OCI-LY3 (cell line): ENCODE measurements around the gene PCBP3.
"Not testable (repeated sequence)": the region's sequence is repeated elsewhere in the genome, so short reads cannot be mapped to it uniquely, and the experiment has no call there.

Experiments used
- H2AFZ ChIP-seq: fragments of 200-600, 300-600 bp; shearing (Covaris generic); 2 replicates; pipeline ENCODE4 v1.6.0; 2014; ENCODE audit warnings: antibody characterized with exemption, low read depth, low read length
- H3K27ac ChIP-seq: fragments of 200-600, 300-600 bp; sonication (generic); 2 replicates; pipeline ENCODE4 v1.5.1; 2014; ENCODE audit warnings: mild to moderate bottlenecking, low read length, moderate library complexity, mixed read lengths
- H3K27me3 ChIP-seq: fragments of 200-600, 300-600 bp; sonication (generic); 2 replicates; pipeline ENCODE4 v1.6.1; 2014; ENCODE audit warnings: low read depth, low read length, mixed read lengths
- H3K36me3 ChIP-seq: fragments of 200-600, 300-600 bp; sonication (generic); replicated peaks from 2 replicates; pipeline ENCODE3; 2014; ENCODE audit warnings: low read depth, low read length, mixed read lengths
- H3K4me1 ChIP-seq: fragments of 300-600, 200-600 bp; sonication (generic); 2 replicates; pipeline ENCODE4 v1.6.1; 2014; ENCODE audit warnings: low read length, mixed read lengths
- H3K4me2 ChIP-seq: fragments of 200-600, 300-600 bp; sonication (generic); 2 replicates; pipeline ENCODE4 v1.6.1; 2014; ENCODE audit warnings: low read length, mixed read lengths
- H3K4me3 ChIP-seq: fragments of 300-600, 200-600 bp; sonication (generic); 2 replicates; pipeline ENCODE4 v1.5.1; 2014; ENCODE audit warnings: antibody characterized with exemption, mild to moderate bottlenecking, low read length, moderate library complexity
- H3K79me2 ChIP-seq: fragments of 300-600, 200-600 bp; shearing (Covaris generic); 2 replicates; pipeline ENCODE4 v1.6.1; 2014; ENCODE audit warnings: mild to moderate bottlenecking, low read length, mixed read lengths
- H3K9ac ChIP-seq: fragments of 300-600, 200-600 bp; shearing (Covaris generic); 2 replicates; pipeline ENCODE4 v1.6.0; 2014; ENCODE audit warnings: mild to moderate bottlenecking, low read length, moderate library complexity
- H3K9me3 ChIP-seq: fragments of 200-600, 300-600 bp; shearing (Covaris generic); 2 replicates; pipeline ENCODE4 v1.6.1; 2014; ENCODE audit warnings: low read length, mixed read lengths; ENCODE audit not compliant: insufficient read depth
- H4K20me1 ChIP-seq: fragments of 200-600, 300-600 bp; sonication (generic); 2 replicates; pipeline ENCODE4 v1.6.1; 2016; ENCODE audit warnings: low read length, mixed read lengths; ENCODE audit not compliant: insufficient read depth
- CTCF ChIP-seq: fragments of 200-600, 300-600 bp; sonication (generic); IDR thresholded peaks from 2 replicates; pipeline ENCODE4 v1.5.1; 2014; ENCODE audit warnings: antibody characterized with exemption, low read length, low read depth
- EZH2phosphoT487 ChIP-seq: fragments of 200-600 bp; shearing (Covaris generic); IDR thresholded peaks from 2 replicates; pipeline ENCODE4 v1.6.1; 2018; ENCODE audit warnings: antibody characterized with exemption, mixed run types, low read depth

The PCBP3 gene

GRCh38 chr21:45600248-45600647 is 43.3 kb upstream of the PCBP3 start:
- no peak overlapping the region for H3K9ac ChIP-seq
- H3K27ac ChIP-seq: no peak overlapping the region
- no peaks in the 10 kb centered on the region for H3K79me2 ChIP-seq
- H3K4me3 ChIP-seq: no peak overlapping the region
- H3K4me2 ChIP-seq: no peak overlapping the region
- no peaks in the 10 kb centered on the region for H3K4me1 ChIP-seq
- no peaks in the 10 kb centered on the region for H3K36me3 ChIP-seq
- no peak overlapping the region for H2AFZ ChIP-seq
- TF ChIP-seq EZH2phosphoT487 (no peak), CTCF (no peak)
- no peaks in the 10 kb centered on the region for H3K27me3 ChIP-seq
- no peaks in the 10 kb centered on the region for H4K20me1 ChIP-seq
- H3K9me3 ChIP-seq: no peaks in the 10 kb centered on the region

- Histone ChIP-seq H3K79me2 (no peaks in the 10 kb centered on the region), H3K4me1 (no peaks in the 10 kb centered on the region), H2AFZ (no peak overlapping the region), H3K27ac (no peak overlapping the region), H4K20me1 (no peaks in the 10 kb centered on the region), H3K4me3 (no peak overlapping the region), H3K9me3 (no peaks in the 10 kb centered on the region), H3K4me2 (no peak overlapping the region), H3K27me3 (no peaks in the 10 kb centered on the region), H3K9ac (no peak overlapping the region), H3K36me3 (no peaks in the 10 kb centered on the region)
- TF ChIP-seq CTCF (no peak), EZH2phosphoT487 (no peak)
These were observed 42.0 kb upstream of the PCBP3 start for GRCh38 chr21:45601551-45601950.

GRCh38 chr21:45602106-45602505 is 41.4 kb upstream of the PCBP3 start:
- no peak overlapping the region for H3K4me2 ChIP-seq

GRCh38 chr21:45603481-45603880 is 40.0 kb upstream of the PCBP3 start:
- Histone ChIP-seq H3K4me3 (no peak overlapping the region), H3K4me2 (no peak overlapping the region), H3K27ac (no peak overlapping the region), H3K9ac (no peak overlapping the region), H3K4me1 (no peaks in the 10 kb centered on the region), H3K9me3 (no peaks in the 10 kb centered on the region), H3K79me2 (no peaks in the 10 kb centered on the region), H3K27me3 (no peaks in the 10 kb centered on the region), H3K36me3 (no peaks in the 10 kb centered on the region), H4K20me1 (no peaks in the 10 kb centered on the region), H2AFZ (no peak overlapping the region)
- no peak for TF ChIP-seq CTCF
- TF ChIP-seq EZH2phosphoT487: no peak

More at GRCh38 chr21:45602106-45602505, 41.4 kb upstream of the PCBP3 start:
- H2AFZ ChIP-seq: no peak overlapping the region
- H3K9ac ChIP-seq: no peak overlapping the region
- no peaks in the 10 kb centered on the region for H3K79me2 ChIP-seq
- no peaks in the 10 kb centered on the region for H3K27me3 ChIP-seq
- no peaks in the 10 kb centered on the region for H3K9me3 ChIP-seq
- H3K36me3 ChIP-seq: no peaks in the 10 kb centered on the region
- no peak overlapping the region for H3K4me3 ChIP-seq
- TF ChIP-seq EZH2phosphoT487: no peak
- H4K20me1 ChIP-seq: no peaks in the 10 kb centered on the region
- H3K4me1 ChIP-seq: no peaks in the 10 kb centered on the region
- no peak overlapping the region for H3K27ac ChIP-seq

GRCh38 chr21:45604681-45605080 is 38.8 kb upstream of the PCBP3 start:
- H3K79me2 ChIP-seq, H3K4me1 ChIP-seq, H3K27me3 ChIP-seq, H3K9me3 ChIP-seq, H3K27ac ChIP-seq, H3K36me3 ChIP-seq, H4K20me1 ChIP-seq, H3K4me2 ChIP-seq, H3K9ac ChIP-seq, H2AFZ ChIP-seq, H3K4me3 ChIP-seq: not testable (repeated sequence)
